Activated effector memory CD4-positive, alpha-beta T cell treated with Interleukin-2 at 50 U/mL for 16 hours (primary cell): ENCODE results near the gene ARF1.
"Not testable (repeated sequence)": the region's sequence is repeated elsewhere in the genome, so short reads cannot be mapped to it uniquely, and the experiment has no call there.

Experiments
- DNase-seq: peaks from one replicate; pipeline ENCODE4 v3.0.0-alpha.2; 2020

The ARF1 gene

DNA sequence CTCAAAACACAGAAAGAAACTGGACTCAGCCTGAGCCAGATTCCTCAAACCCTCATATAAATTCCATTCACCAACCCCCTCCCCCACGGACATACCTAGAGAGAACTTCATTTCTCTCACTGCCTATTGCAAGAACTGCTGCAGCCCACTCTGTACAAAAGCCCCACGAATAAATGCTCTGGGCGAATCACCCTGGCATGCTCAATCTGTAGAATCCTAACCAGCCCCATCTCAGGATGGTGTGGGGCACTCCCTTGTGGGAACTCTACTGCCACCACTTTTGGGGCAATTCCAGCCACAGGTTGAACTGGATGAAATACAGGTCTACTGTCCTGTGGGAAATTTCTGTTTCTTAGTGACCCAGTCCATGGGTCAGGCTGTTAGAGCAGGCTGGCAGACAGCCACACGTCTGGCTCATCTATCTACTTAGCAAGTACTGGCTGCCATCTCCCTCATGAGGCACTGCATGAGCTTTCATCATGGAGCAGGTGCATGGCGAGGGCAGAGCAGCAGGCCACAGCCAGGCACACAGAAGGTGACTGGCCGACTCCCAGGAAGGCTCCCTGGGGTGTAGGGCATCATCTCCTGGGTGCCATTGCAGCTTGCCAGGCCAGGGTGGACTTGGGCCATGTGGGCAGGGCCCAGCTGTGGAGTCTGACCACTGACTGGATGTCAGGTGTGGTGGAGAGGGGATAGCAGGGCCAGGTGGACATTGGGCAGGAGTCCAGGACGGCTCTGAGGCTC, 22.2 kb downstream of the ARF1 start:
- no peak for DNase-seq

DNA sequence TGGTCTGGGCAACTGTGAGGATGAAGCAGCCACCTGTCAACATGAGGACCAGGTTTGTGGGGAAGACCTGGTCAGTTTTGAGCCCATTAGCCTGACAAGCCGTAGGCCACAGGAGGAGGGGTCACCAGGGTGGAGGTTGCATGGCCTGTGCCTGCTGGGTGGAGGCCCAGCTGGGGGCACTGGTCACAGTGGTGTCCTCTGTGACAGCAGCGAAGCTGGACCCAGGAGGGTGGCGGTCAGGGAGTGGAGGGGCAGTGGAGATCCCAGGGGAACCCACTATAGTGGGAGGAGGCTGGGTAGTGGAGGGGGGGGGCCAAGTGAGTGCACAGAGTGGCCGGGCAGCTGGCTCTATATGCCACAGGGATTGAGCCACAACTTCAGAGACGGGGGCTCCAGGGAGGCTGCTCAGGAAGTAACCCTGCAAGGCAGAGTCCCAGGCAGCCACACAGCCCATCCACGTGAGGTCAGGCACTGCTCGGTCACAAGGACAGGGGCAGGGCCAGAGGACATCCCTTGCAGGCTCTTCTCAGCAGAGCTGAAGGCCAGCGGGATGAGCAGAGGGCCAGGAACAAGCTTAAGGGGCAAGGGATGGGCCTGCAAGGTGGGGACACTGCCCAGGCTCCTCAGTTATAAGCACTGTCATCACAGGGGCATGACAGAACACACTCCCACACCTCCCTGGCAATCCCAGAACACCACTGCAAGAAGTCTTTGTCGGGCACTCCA, 22.9 kb downstream of the ARF1 start:
- DNase-seq = no peak

DNA sequence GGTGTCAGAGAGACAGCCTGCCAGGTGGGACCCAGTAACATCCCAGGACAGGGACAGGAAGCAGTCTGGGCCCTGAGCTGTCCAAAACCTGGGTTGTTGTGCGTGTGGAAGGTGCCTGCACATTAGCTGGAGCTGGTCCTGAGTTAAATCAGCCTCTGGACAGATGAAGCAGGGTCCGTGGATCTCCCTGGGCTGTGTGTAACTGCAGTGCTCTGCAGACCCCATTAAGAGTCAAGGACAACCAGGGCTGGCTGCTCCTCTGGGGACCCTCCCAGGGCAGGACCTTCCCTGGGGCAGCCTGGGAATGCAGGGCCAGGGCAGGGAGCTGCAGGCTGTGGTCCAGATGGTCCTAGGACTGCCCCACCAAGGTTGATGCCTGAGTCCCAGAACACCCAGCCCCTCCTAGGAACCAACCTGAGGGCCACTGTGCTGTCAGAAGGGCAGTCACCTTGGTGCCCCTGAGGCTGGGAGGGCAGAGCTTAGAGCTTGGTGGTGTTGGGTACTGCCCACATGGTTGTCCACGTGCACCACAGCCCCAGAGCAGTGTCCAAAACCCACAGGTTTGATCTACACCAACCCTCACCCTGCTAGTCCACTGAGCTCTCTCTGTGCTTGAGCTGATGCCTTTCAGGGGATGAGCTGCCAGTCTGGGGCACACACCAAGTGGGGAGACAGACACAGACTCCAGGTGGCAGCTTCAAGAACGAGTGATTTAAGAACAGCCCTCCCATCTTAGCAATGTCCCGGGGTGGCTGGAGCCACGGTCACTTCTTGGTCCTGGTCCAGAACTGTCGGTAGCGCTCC, 23.7 kb downstream of the ARF1 start:
- DNase-seq = no peak

DNA sequence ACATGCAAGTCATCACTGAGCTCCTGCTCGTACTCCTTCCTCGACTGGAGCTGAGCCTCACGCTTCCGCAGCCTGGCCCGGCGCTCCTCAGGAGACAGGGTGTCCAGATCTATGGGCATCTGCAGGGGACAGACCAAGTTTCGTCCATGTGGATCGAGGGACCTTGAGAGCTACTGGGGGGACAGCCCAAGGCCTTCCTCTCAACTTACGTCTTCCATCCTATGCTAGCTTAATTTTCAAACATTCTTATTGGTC, 24.2 kb downstream of the ARF1 start:
- DNase-seq = no peak

DNA sequence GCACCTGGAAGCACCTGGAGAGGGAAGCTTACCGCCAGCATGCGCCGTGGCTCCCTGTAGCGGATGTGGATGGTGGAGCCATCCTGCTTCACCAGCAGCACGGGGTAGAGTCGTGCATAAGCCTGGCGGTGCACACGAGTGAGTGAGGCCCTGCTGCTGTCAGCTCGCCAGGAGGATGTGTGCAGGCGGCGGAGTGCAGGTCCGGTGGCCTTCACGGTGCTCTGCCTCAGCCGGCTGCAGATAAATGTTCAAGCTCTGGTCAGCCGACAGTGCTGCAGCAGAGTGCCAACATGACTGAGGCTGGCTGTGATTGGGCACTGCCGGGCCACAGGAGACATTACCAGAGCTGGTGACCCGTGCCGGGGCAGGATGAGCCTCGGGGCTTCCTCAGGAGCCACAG, 25.1 kb downstream of the ARF1 start:
- DNase-seq = no peak

DNA sequence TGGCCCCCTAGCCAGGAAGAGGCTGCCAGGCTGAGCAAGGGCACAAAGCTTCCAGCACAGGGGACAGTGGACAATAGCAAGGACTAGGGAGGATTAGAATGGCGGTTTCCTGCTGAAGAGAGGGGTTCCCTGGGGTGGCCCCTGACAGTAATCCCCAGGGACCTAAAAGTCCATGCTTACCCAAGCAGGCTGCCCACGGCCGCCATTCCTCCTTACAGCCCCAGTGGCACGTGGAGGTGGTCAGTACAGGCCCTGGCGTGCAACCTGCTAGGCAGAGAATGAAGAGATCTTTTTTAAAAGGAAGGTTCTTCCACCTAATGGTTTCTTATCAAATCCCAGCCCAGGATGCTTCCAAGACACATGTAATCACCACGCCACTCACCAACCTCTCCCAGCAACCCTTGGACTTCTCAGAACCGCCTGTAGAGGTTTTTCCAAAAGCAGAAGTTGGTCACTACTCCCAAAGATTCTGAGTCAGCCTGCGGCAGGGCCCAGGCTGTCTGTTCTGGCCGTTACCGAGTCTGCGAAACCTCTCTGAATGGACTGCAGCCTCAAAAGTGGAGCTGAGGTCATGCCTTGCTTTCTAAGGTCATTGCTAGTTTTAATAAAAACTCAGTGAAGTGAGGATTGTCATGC, 25.7 kb downstream of the ARF1 start:
- no peak for DNase-seq

DNA sequence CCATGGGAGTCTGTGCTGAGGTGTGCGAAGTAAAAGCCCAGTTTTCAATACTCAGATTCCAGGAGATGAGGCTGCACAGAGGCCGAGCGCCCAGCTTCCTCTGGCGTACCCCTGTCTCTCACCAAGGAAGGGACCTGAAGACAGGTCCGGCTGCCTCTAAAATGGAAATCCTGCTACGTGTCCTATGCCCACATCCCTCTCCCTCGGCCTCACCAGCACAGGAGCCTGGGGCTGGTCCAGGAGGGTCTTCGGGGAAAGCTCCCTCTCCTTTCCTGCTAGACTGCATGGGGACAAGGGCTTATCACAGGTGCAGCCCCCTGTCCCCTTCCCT, 26.2 kb downstream of the ARF1 start:
- DNase-seq = no peak

DNA sequence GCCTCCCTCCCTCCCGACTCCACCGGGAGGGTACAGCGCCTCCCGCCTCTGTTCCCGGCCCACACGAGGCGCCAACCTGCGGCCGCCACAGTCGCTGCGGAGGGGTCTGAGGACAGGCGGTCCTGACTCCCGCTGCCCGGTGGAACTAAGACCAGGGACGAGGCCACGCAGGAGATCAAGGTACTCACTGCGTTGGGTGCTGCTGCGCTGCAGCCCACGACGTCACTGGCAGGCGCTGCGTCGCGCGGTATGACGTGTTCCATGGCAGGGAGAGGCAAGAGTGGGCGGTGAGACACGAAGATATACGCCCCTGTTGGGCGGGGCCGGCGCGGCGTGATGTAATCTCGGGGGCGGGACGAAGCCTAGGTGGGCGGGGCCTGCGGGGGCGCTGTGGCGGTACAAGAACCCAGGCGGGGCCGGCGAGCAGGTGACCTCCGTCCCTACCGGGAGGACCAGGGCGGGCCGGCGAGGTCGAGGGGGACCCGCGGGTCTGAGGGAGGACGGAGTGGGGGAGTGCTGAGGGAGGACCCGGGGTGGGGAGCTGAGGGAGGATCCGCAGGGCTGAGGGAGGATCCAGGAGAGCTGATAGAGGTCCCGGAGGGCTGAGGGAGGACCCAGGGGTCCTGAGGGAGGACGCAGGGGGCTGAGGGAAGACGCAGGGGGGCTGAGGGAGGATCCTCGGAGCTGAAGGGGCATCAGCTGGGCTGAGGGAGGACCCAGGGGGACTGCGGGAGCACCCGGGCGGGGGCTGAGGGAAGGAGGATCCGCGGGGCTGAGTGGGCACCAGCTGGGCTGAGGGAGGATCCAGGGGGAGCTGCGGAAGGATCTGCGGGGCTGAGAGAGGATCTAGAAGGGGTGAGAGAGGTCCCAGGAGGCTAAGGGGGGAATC, 26.8 kb downstream of the ARF1 start, which contains the start of gene MRPL55:
TSS of gene MRPL55 (minus strand) at position 227 of the 889 bp plus-strand sequence. CDS start 1,039 bp downstream, outside the sequence.
- DNase-seq = peak; percentile 98

DNA sequence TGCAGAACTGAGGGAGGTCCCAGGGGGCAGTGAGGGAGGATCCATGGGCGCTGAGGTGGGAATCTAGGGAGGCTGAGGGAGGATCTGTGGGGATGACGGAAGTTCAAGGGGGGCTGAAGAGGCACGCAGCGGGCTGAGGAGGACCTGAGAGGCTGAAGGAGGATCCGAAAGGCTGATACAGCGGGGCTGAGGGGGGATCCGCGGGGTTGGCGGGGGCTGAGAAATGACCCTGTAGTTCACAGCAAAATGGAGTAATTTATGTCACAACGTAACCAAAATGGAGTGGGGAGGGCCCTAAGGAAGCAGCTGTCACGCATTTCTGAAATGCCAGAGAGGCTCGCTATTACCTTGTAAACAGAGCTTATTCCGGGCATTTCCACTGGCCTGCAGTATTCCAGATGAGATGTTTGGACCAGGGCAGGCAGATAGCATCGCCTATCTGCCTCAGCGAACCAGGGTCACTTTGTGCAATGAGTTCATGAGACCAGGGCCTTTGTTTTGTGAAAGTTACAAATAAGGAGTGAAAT, 27.5 kb downstream of the ARF1 start:
- no peak for DNase-seq

DNA sequence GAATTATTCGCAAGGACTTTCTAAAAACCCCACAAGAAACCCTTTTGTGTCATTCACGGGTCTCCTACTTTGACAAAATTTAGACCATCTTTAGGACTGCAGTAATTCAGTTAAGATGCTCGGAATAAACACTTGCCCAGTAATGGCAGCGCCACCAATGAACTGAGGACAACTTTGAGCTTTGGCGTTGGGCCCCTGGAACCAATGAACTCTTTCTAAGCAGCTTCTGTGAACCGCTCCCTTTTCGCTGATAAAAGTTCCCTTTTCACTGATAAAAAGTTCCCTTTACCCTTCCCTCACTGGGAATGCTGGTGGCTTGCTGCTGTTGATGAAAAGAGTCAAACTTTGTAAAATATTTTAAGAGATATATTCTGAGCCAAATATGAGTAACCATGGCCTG, 28.0 kb downstream of the ARF1 start:
- no peak for DNase-seq

DNA sequence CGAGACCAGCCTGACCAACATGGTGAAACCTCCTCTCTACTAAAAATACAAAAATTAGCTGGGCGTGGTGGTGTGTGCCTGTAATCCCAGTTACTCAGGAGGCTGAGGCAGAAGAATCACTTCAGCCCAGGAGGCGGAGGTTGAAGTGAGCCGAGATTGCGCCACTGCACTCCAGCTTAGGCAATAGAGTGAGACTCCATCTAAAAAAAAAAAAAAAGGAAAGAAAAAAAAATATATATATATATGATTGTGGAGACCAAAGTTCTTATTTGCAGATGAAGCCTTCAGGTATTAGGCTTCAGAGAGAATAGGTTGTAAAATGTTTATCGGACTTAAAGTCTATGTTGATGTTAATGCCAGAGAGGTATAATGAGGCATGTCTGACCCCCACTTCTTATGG, 28.8 kb downstream of the ARF1 start:
- not testable (repeated sequence) for DNase-seq

DNA sequence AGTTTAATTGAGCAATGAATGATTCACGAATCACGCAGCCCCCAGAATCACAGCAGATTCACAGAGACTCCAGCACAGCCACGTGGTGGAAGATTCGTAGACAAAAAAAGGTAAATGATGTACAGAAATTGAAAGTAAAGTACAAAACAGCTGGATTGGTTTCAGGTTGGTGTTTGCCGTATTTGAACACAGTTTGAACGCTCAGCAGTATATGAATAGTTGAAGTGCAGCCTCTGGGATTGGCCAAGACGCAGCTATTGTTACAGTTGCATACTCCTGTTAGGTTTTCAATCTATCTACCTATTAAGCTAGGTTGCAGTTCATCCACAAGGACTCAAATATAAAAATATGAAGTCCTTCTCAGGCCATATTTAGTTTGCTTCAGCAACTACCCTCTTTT, 29.7 kb downstream of the ARF1 start:
- DNase-seq = no peak

DNA sequence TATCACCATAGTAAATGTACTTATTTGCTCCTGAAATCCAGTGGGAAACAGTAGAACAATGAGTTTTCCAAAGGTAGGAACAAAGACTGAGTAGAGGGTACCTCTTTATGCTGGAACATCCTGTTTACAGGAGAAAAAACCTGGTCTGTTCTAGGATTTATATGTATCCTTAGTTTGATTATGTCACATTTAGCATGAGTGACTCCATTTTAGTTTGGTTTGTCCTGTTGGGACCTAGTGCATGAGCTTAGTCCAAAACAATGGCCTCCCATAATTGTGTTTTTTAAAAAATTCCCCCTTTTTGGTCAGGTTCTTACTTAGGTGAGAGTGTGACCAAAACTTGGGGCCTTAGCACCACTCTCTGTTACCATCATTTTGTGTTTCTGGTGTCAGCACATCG, 30.1 kb downstream of the ARF1 start:
- DNase-seq = no peak

DNA sequence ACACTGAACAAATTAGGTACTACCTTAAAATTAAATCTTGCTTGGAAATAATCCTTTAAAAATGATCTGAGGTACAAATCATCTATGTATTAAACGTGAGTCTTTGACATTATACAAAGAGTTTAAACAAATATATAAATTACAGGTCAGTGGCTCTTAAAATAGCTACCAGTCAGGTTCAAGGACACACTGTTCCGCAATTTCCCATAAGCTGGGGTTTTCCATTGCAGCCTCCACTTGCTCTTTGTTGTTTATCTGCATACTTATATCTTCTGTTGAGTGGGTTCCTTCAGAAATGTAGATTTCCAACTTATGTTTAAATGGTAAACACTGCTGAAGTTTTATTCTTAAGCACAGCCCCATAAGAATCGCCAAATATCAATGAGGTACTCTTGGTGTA, 32.3 kb downstream of the ARF1 start:
- no peak for DNase-seq

DNA sequence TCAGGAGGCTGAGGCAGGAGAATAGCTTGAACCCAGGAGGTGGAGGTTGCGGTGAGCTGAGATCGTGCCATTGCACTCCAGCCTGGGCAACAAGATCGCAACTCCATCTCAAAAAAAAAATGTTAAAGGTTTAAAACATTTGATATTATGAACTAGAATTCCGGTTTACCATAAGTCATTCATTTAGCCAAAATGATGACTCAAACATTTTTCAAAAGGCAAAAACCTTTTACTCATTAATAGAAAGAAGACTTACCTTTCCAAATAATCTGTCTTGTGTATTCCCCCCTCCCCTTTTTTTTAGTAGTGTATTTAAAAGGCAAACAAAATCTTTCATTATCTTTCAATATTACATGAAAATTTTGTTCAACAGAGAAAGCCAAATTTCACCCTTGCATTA, 34.8 kb downstream of the ARF1 start:
- DNase-seq = no peak

DNA sequence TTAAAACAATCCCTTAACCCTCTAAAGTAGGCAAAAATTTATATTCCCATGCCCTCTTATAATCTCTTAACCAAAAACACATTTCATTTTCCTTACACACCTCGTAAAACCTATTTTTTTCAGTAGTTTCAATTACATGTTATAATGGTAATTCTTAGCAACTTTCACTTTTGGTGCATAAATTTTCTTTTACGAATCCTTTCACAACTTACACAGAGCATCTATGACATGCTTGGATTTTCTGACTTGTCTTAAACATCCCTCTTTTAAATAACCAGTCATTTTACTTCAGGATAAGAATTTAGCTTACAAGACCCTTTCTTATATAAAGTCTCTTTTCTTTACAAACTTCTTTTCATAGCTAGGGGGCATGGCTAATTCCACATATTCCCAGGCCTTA, 35.5 kb downstream of the ARF1 start:
- no peak for DNase-seq

DNA sequence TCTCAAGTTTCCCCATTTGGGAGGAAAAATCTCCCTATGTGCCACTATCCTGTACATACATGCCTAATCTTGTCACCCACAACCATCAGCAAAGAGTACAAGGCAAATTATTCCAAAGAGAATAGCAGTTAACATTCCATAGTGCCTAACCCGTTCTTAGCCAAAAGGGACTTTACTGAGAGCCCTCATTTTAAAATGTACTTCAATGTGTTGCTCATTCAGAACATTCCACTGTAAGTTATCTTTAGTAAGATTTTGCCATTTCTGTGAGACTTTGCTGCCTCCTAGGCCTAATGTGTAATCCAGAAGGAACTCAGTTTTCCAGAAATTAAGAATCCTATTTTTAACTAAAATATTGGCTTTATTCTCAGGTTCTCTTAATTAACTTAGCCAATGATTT, 37.8 kb downstream of the ARF1 start:
- DNase-seq = no peak

DNA sequence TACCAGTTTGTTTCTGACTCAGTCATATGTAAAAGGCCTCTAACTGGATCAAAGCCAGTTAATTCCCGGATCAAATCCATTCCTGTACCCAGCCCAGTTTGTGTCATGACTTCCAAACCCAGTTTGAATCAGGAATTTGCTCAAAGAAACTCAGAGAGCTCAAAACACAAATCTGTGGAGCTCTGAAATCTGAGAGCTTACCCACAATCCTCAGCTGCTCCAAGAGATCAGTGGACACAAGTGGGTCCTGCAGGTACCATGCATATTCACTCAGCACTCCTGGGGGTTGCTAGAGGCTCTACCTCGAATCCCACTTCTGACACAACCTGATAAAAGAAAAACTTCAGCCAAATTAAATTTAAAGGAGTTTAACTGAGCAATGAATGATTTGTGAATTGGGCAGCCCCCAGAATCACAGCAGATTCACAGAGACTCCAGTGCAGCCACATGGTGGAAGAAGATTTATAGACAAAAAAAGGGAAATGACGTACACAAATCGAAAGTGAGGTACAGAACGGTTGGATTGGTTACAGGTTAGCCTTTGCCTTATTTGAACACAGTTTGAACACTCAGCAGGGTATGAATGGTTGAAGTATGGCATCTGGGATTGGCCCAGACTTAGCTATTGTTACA, 38.5 kb downstream of the ARF1 start:
- DNase-seq = no peak

DNA sequence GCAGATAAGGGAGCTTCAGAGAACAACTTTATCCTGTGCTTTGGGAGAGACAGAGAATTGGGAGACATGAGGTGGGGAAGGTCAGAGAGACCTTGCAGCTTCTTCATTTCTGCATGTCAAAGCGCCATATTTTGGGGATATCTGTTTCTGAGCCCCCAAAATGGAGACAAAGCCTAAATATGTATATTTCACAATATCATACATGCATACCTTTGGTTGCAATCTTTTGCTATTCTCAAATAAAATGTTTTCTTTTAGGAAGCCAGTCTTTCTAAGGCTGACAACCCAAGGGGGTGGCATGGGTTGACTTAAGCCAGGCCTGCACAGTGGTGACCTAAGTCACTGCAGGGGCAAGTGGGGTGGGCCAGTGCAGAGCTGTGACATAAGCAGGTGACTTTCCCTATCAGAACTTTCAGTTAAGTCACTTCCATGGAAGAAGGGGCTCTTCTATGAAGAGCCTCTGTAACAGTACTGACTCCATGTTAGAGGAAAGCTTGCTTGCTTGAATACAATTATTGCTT, 40.5 kb downstream of the ARF1 start:
- DNase-seq = no peak

DNA sequence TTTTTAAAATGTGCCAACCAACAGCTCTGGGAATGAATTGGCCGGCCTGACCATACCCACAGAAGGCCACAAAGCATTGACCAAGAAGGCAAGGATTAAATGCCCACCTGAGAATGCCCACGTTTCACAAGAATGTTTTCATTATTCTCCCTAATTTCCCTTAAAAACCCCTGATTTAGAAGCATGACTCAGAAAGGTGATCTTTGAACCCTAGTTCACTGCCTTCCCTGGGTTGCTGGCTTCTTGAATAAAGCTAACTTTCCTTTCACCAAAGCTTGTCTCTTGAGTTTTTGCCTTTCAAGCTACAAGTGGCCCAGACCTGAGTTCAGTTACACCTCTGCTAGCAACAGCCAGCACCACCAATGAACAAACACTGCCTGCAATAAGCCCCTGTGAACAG, 41.0 kb downstream of the ARF1 start:
- DNase-seq = no peak

DNA sequence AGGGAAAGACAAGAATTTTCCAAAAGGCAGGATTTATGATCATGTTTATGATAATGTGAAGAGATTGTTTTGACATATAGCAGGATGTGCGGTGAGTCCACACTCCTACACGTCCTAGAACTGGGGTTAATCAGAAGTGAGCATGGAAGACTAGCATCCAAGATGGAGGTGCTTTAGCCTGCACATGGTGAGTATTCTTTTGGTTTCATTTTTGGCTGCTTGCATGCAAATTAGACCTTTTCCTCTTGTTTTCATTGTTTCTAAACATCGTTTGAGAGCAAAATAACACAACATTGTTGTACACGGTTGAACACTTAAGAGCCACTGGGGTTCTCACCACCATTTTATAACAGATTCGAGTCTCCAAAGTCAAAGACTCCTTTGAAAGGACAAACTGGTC, 42.7 kb downstream of the ARF1 start:
- no peak for DNase-seq

DNA sequence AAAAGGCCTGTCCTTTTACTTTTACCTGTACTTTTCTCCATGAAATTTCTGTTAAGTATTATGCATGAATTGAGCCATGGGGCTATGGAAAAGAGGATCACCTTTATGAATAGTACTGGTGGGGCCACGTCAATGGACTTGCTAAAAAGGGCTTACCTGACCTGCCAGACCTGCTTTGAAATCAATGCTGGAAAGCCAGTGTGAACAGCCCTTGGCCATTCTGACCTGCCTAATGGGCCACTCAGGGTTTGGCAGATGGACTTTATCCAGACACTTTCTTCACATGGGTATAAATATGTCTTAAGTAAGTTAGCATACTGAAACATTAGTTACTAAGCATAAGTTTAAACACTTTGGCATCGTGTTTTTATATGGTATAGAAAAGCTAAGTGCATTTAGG, 49.3 kb downstream of the ARF1 start:
- DNase-seq = no peak
